HepG2 (cell line): ENCODE results near the gene IL11RA. TPM values are rescaled to one million over a fixed set of nuclear protein-coding genes. Genes with fewer than 3 reads are reported as not detected.

Experiments
- ATF5 ChIP-seq: sonication (generic); formaldehyde crosslinking; IDR thresholded peaks from 2 replicates; pipeline ENCODE4 v1.4.0; 2020; ENCODE audit warnings: mild to moderate bottlenecking, low read depth, missing genetic modification reagents
- E2F1 ChIP-seq: sonication (generic); formaldehyde crosslinking; IDR thresholded peaks from 2 replicates; pipeline ENCODE4 v1.5.0; 2020; ENCODE audit warnings: missing genetic modification reagents
- FOXP1 ChIP-seq, 2 experiments: fragments of 450-650 bp in 1 of 2; IDR thresholded peaks; 2 replicates each; pipeline ENCODE4 v1.6.1; 2017 to 2018; ENCODE audit warnings: antibody characterized with exemption in 1 of 2
- HHEX ChIP-seq: IDR thresholded peaks from 2 replicates; pipeline ENCODE4 v1.6.1; 2016; ENCODE audit warnings: control low read depth
- HNF4G ChIP-seq, 2 experiments: sonication (generic) in 1 of 2; formaldehyde crosslinking in 1 of 2; IDR thresholded peaks; 2 replicates each; pipeline versions ENCODE4 v1.4.0 to v1.6.1; 2011 to 2020; ENCODE audit warnings: borderline replicate concordance in 2 of 2, low read depth in 2 of 2, mild to moderate bottlenecking in 2 of 2, low read length in 1 of 2, missing genetic modification reagents in 1 of 2, moderate library complexity in 1 of 2
- LCORL ChIP-seq, 2 experiments: fragments of 450-650 bp in 1 of 2; sonication (generic) in 1 of 2; formaldehyde crosslinking in 1 of 2; IDR thresholded peaks; 2 replicates each; pipeline versions ENCODE4 v1.5.0 to v1.6.1; 2017 to 2020; ENCODE audit warnings: antibody characterized with exemption in 1 of 2, missing genetic modification reagents in 1 of 2
- MAFG ChIP-seq: sonication (generic); formaldehyde crosslinking; IDR thresholded peaks from 2 replicates; pipeline ENCODE4 v1.5.1; 2020; ENCODE audit warnings: mild to moderate bottlenecking, missing genetic modification reagents
- NCOR1 ChIP-seq: fragments of 200-600 bp; sonication (generic); IDR thresholded peaks from 2 replicates; pipeline ENCODE4 v1.7.0; 2017; ENCODE audit warnings: antibody characterized with exemption, low read length, borderline replicate concordance
- SALL2 ChIP-seq: sonication (generic); formaldehyde crosslinking; IDR thresholded peaks from 2 replicates; pipeline ENCODE4 v1.8.1; 2023; ENCODE audit warnings: mild to moderate bottlenecking, missing genetic modification reagents, inconsistent platforms
- TBX3 ChIP-seq: fragments of 450-650 bp; IDR thresholded peaks from 2 replicates; pipeline ENCODE4 v1.6.1; 2017; ENCODE audit warnings: antibody characterized with exemption, mild to moderate bottlenecking, inconsistent platforms, borderline replicate concordance
- ZBTB14 ChIP-seq: sonication (generic); formaldehyde crosslinking; IDR thresholded peaks from 2 replicates; pipeline ENCODE4 v1.4.0; 2020; ENCODE audit warnings: missing genetic modification reagents
- ZFYVE20 ChIP-seq: sonication (generic); formaldehyde crosslinking; IDR thresholded peaks from 2 replicates; pipeline ENCODE4 v1.8.0; 2023; ENCODE audit warnings: low read depth, mild to moderate bottlenecking, moderate library complexity, missing genetic modification reagents, borderline replicate concordance
- ZNF451 ChIP-seq: sonication (generic); formaldehyde crosslinking; IDR thresholded peaks from 2 replicates; pipeline ENCODE4 v1.5.0; 2020; ENCODE audit warnings: mild to moderate bottlenecking, missing genetic modification reagents
- ZNF510 ChIP-seq: sonication (generic); formaldehyde crosslinking; IDR thresholded peaks from 2 replicates; pipeline ENCODE4 v1.4.0; 2020; ENCODE audit warnings: low read depth, mild to moderate bottlenecking, missing genetic modification reagents
- ZNF530 ChIP-seq: sonication (generic); formaldehyde crosslinking; IDR thresholded peaks from 2 replicates; pipeline ENCODE4 v1.5.0; 2020; ENCODE audit warnings: low read depth, mild to moderate bottlenecking, missing genetic modification reagents
- ZNF552 ChIP-seq: sonication (generic); formaldehyde crosslinking; IDR thresholded peaks from 2 replicates; pipeline ENCODE4 v1.9.0; 2022; ENCODE audit warnings: missing genetic modification reagents, mild to moderate bottlenecking, borderline replicate concordance
- ZNF557 ChIP-seq: sonication (generic); formaldehyde crosslinking; IDR thresholded peaks from 2 replicates; pipeline ENCODE4 v1.4.0; 2020; ENCODE audit warnings: missing genetic modification reagents
- ZNF597 ChIP-seq: sonication (generic); formaldehyde crosslinking; IDR thresholded peaks from 2 replicates; pipeline ENCODE4 v1.5.0; 2020; ENCODE audit warnings: missing genetic modification reagents
- ZNF784 ChIP-seq: sonication (generic); formaldehyde crosslinking; IDR thresholded peaks from 2 replicates; pipeline ENCODE4 v1.5.1; 2020; ENCODE audit warnings: missing genetic modification reagents, mild to moderate bottlenecking, borderline replicate concordance
- ZSCAN12 ChIP-seq: sonication (generic); formaldehyde crosslinking; IDR thresholded peaks from 2 replicates; pipeline ENCODE4 v1.9.0; 2021; ENCODE audit warnings: mild to moderate bottlenecking, missing genetic modification reagents
- polyA plus RNA-seq, 8 experiments: library from polyadenylated mRNA; depleted of rRNA in 3 of 8; stranded (reverse) in 7 of 8; unstranded in 1 of 8; fragments of >200 nt; fragmentation: Illumina TruSeq in 4 of 8; extraction: Trizol in 4 of 8; gene quantifications; 2 replicates each; pipeline versions ENCODE4 v1.2.1 to v1.2.3, GENCODE V29; 2011 to 2016; ENCODE audit warnings: low read depth in 4 of 8, missing spikeins in 1 of 8, mixed read lengths in 1 of 8; ENCODE audit not compliant: insufficient read depth in 1 of 8
- total RNA-seq, 5 experiments: library from RNA; depleted of rRNA; stranded (reverse); fragments of >200 nt; fragmentation: Illumina TruSeq; extraction: Trizol; gene quantifications; 2 replicates each; pipeline ENCODE4 v1.2.3, GENCODE V29; 2016; ENCODE audit warnings: low read depth in 1 of 5

Gene IL11RA
- total and polyA plus RNA-seq, 2 of the 13 experiments (the other 11 are each of a cell fraction or from before 2014, with no cell fraction given): 2.0 to 4.2 TPM

GRCh38 chr9:34651876-34652601 is at the start of gene IL11RA (continued):
- TF ChIP-seq E2F1 (CRISPR knock-in tag) (peak; percentile 29; the same call in 1 of the 2 replicates), FOXP1 (IDR thresholded peaks at IDR 0.05) (no peak), FOXP1 (CRISPR knock-in tag; IDR thresholded peaks at IDR 0.05) (peak; percentile 27; the same call in 1 of the 2 replicates), ZFYVE20 (CRISPR knock-in tag) (no peak), ZNF451 (CRISPR knock-in tag) (peak; percentile 60; the same call in 1 of the 2 replicates), ZNF557 (CRISPR knock-in tag) (no peak), ZNF597 (CRISPR knock-in tag) (no peak), ZSCAN12 (no peak), MAFG (CRISPR knock-in tag) (no peak), ZNF552 (CRISPR knock-in tag) (no peak), SALL2 (peak; percentile 37; the same call in 1 of the 2 replicates), ZNF510 (no peak), TBX3 (peak; percentile 36; the same call in 1 of the 2 replicates), ZBTB14 (CRISPR knock-in tag) (no peak), NCOR1 (peak; percentile 50; the same call in 1 of the 2 replicates), ATF5 (CRISPR knock-in tag) (no peak), HNF4G (IDR thresholded peaks at IDR 0.05; ENCODE audit: borderline replicate concordance, low read depth, low read length) (peak; percentile 83), HNF4G (CRISPR knock-in tag; IDR thresholded peaks at IDR 0.05; ENCODE audit: borderline replicate concordance, low read depth) (peak; percentile 84; the same call in 1 of the 2 replicates), LCORL (IDR thresholded peaks at IDR 0.05) (no peak), LCORL (CRISPR knock-in tag; IDR thresholded peaks at IDR 0.05) (peak; percentile 85), ZNF530 (CRISPR knock-in tag) (no peak), HHEX (CRISPR knock-in tag) (no peak), ZNF784 (CRISPR knock-in tag) (peak; percentile 47; the same call in 1 of the 2 replicates)
